ENCODE results near the gene NPLOC4.

DNA sequence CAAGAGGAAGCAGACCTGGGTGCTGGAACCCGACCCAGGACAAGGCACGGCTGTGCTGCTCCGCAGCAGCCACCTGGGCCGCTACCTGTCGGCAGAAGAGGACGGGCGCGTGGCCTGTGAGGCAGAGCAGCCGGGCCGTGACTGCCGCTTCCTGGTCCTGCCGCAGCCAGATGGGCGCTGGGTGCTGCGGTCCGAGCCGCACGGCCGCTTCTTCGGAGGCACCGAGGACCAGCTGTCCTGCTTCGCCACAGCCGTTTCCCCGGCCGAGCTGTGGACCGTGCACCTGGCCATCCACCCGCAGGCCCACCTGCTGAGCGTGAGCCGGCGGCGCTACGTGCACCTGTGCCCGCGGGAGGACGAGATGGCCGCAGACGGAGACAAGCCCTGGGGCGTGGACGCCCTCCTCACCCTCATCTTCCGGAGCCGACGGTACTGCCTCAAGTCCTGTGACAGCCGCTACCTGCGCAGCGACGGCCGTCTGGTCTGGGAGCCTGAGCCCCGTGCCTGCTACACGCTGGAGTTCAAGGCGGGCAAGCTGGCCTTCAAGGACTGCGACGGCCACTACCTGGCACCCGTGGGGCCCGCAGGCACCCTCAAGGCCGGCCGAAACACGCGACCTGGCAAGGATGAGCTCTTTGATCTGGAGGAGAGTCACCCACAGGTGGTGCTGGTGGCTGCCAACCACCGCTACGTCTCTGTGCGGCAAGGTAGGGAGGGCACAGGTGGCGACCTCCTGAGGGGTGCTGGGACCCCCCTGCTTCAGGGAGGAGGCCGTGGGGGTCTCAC, 108.1 kb downstream of the NPLOC4 start:
- TF ChIP-seq POLR2A (IDR thresholded peaks at IDR 0.05; ENCODE audit: low read depth, low read length), result no peak
- no peak for TF ChIP-seq POLR2AphosphoS5 (IDR thresholded peaks at IDR 0.05; ENCODE audit: low read depth, low read length)
- no peak for TF ChIP-seq PAX5 (IDR thresholded peaks at IDR 0.05; ENCODE audit: insufficient read depth, low read length, severe bottlenecking)
- no peak for TF ChIP-seq TAF1 (IDR thresholded peaks at IDR 0.05; ENCODE audit: low read depth, low read length)

Measured in GM12891 (cell line).